ENCODE measurements around the gene RIMS1.

- TF ChIP-seq, protein P1, sequence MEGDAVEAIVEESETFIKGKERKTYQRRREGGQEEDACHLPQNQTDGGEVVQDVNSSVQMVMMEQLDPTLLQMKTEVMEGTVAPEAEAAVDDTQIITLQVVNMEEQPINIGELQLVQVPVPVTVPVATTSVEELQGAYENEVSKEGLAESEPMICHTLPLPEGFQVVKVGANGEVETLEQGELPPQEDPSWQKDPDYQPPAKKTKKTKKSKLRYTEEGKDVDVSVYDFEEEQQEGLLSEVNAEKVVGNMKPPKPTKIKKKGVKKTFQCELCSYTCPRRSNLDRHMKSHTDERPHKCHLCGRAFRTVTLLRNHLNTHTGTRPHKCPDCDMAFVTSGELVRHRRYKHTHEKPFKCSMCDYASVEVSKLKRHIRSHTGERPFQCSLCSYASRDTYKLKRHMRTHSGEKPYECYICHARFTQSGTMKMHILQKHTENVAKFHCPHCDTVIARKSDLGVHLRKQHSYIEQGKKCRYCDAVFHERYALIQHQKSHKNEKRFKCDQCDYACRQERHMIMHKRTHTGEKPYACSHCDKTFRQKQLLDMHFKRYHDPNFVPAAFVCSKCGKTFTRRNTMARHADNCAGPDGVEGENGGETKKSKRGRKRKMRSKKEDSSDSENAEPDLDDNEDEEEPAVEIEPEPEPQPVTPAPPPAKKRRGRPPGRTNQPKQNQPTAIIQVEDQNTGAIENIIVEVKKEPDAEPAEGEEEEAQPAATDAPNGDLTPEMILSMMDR (IDR thresholded peaks at IDR 0.05; ENCODE audit: low read length) = no peak
- no peak for TF ChIP-seq EZH2 (IDR thresholded peaks at IDR 0.05; ENCODE audit: borderline replicate concordance, low read length)
These were observed 530.6 kb downstream of the RIMS1 start for GRCh38 chr6:72416744-72417465.

All from OCI-LY1 (cell line).